KMS-11 (cell line): ENCODE measurements around the gene UNCX.
"Not testable (repeated sequence)": the region's sequence is repeated elsewhere in the genome, so short reads cannot be mapped to it uniquely, and the experiment has no call there.

Source experiments
- H2AFZ ChIP-seq: fragments of 200-600 bp; sonication (generic); 2 replicates; pipeline ENCODE4 v1.6.1; 2016; ENCODE audit warnings: antibody characterized with exemption, mixed run types, low read depth
- H3K27ac ChIP-seq: fragments of 200-600 bp; sonication (generic); 2 replicates; pipeline ENCODE4 v1.6.1; 2016; ENCODE audit warnings: mild to moderate bottlenecking, mixed run types
- H3K27me3 ChIP-seq: fragments of 200-600 bp; sonication (generic); 2 replicates; pipeline ENCODE4 v1.6.1; 2017; ENCODE audit warnings: mild to moderate bottlenecking, low read depth, mixed run types, moderate library complexity; ENCODE audit not compliant: insufficient read depth
- H3K36me3 ChIP-seq: fragments of 200-600 bp; sonication (generic); 2 replicates; pipeline ENCODE4 v1.6.1; 2017; ENCODE audit warnings: mild to moderate bottlenecking, mixed run types; ENCODE audit not compliant: insufficient read depth
- H3K4me1 ChIP-seq: fragments of 200-600 bp; sonication (generic); 2 replicates; pipeline ENCODE4 v1.6.1; 2016; ENCODE audit warnings: mild to moderate bottlenecking, low read depth, mixed run types; ENCODE audit not compliant: poor library complexity, severe bottlenecking
- H3K4me2 ChIP-seq: fragments of 200-600 bp; sonication (generic); 2 replicates; pipeline ENCODE4 v1.7.0; 2016; ENCODE audit warnings: mild to moderate bottlenecking, mixed run types
- H3K4me3 ChIP-seq: fragments of 200-600 bp; sonication (generic); IDR thresholded peaks from 2 replicates; pipeline ENCODE4 v1.6.1; 2017; ENCODE audit warnings: low read depth, low read length, mixed read lengths; ENCODE audit not compliant: insufficient read depth
- H3K79me2 ChIP-seq: fragments of 200-600 bp; sonication (generic); 2 replicates; pipeline ENCODE4 v1.6.1; 2016; ENCODE audit warnings: low read depth, mixed run types; ENCODE audit not compliant: insufficient read depth
- H3K9ac ChIP-seq: fragments of 200-600 bp; sonication (generic); 2 replicates; pipeline ENCODE4 v1.6.1; 2016; ENCODE audit warnings: mild to moderate bottlenecking, mixed run types
- H4K20me1 ChIP-seq: fragments of 200-600 bp; sonication (generic); 2 replicates; pipeline ENCODE4 v1.6.1; 2016; ENCODE audit warnings: mild to moderate bottlenecking, mixed run types; ENCODE audit not compliant: insufficient read depth
- TF ChIP-seq, protein P1 (sequence below): fragments of 200-600 bp; sonication (generic); conservative IDR thresholded peaks from 2 replicates; pipeline ENCODE4 v1.6.1; 2017; ENCODE audit warnings: low read depth, mild to moderate bottlenecking, antibody characterized with exemption, low read length, moderate library complexity, mixed read lengths

The UNCX gene

DNA sequence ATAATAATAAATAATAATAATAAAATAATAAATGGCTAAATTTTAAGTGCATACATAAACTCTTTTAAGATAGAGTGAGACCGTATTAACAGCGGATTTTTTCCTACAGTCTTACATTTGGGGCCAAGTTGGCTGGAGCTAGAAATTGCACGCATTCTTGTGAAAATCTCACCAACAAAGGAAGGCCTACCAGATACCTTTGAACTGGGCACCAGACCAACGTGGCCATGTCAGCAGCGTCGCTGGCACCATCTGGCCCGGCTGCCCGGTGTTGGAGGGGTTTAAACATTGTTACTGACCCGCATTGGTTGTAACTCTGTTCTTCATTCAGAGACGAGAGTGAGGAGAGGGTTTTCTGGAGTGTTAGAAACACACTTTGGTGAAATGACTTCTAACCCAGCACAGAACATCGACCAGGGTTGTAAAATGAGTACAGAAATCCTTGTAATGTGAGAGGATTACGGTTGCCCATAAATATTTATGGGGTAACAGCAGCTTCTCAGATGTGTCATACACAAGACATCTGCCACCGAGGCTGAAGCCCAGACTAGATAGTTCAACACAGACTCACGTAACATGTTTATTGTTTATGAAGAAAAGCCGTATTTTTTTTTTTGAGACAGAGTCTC, 34.6 kb upstream of the UNCX start:
- H3K36me3 ChIP-seq, result no peaks in the 10 kb centered on the region
- H2AFZ ChIP-seq, result no peak overlapping the region
- no peak overlapping the region for H3K27ac ChIP-seq
- no peak overlapping the region for H3K4me3 ChIP-seq
- H3K9ac ChIP-seq, result no peak overlapping the region
- H3K79me2 ChIP-seq, result no peaks in the 10 kb centered on the region
- peaks cover 88% of the 10 kb centered on the region for H3K27me3 ChIP-seq
- no peaks in the 10 kb centered on the region for H3K4me1 ChIP-seq
- no peak overlapping the region for H3K4me2 ChIP-seq
- H4K20me1 ChIP-seq, result no peaks in the 10 kb centered on the region
- TF ChIP-seq, protein P1, sequence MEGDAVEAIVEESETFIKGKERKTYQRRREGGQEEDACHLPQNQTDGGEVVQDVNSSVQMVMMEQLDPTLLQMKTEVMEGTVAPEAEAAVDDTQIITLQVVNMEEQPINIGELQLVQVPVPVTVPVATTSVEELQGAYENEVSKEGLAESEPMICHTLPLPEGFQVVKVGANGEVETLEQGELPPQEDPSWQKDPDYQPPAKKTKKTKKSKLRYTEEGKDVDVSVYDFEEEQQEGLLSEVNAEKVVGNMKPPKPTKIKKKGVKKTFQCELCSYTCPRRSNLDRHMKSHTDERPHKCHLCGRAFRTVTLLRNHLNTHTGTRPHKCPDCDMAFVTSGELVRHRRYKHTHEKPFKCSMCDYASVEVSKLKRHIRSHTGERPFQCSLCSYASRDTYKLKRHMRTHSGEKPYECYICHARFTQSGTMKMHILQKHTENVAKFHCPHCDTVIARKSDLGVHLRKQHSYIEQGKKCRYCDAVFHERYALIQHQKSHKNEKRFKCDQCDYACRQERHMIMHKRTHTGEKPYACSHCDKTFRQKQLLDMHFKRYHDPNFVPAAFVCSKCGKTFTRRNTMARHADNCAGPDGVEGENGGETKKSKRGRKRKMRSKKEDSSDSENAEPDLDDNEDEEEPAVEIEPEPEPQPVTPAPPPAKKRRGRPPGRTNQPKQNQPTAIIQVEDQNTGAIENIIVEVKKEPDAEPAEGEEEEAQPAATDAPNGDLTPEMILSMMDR, result no peak

DNA sequence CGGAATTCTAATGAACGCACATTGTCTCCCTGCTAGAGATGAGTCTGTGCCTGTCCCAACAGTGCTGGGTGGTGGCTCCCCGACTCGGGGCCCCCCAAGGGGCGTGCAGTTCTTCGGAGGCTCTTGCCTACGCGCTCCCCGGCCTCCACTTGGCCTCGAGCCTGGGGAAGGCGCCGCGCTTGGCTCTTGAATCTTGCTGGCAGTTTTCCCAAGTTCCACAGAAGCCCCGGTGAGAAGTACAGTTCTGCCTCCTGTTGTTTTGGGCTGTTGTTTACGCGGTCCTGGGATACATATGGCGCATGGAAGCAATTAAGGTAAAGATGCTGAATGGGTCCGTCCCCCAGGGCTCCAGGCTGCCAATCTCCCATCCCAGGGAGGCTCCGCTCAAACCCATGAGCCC, 32.6 kb upstream of the UNCX start:
- no peaks in the 10 kb centered on the region for H3K79me2 ChIP-seq
- peaks cover 85% of the 10 kb centered on the region for H3K27me3 ChIP-seq
- H3K36me3 ChIP-seq, result no peaks in the 10 kb centered on the region
- TF ChIP-seq, protein P1, result no peak
- H3K9ac ChIP-seq, result no peak overlapping the region
- H4K20me1 ChIP-seq, result no peaks in the 10 kb centered on the region
- no peak overlapping the region for H3K27ac ChIP-seq
- H3K4me1 ChIP-seq, result no peaks in the 10 kb centered on the region
- H3K4me3 ChIP-seq, result no peak overlapping the region
- H2AFZ ChIP-seq, result no peak overlapping the region
- H3K4me2 ChIP-seq, result no peak overlapping the region

DNA sequence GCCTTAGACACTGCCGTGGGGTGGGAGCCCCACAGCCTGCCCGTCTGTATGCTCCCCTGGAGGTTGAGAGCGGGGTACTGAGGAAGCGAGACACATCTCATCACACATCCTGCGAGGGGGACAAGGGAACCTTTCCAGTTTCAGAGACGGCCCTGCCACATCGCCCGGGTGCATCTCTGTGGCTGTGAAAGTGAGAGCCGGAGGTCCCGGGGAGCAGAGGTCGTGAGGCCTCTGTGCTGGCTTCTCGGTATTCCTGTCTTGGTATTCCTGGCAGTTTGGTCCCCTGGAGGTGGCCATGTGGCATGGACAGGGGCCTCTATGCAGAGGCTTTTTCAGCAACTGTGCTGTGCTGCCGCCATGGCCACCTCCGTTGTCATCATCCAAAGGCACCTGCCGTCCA, 30.8 kb upstream of the UNCX start:
- Histone ChIP-seq H2AFZ (no peak overlapping the region), H4K20me1 (no peaks in the 10 kb centered on the region), H3K4me2 (no peak overlapping the region), H3K36me3 (no peaks in the 10 kb centered on the region), H3K9ac (no peak overlapping the region), H3K27me3 (peaks cover 97% of the 10 kb centered on the region), H3K4me1 (no peaks in the 10 kb centered on the region), H3K79me2 (no peaks in the 10 kb centered on the region), H3K4me3 (no peak overlapping the region), H3K27ac (no peak overlapping the region)
- TF ChIP-seq, protein P1, result no peak

DNA sequence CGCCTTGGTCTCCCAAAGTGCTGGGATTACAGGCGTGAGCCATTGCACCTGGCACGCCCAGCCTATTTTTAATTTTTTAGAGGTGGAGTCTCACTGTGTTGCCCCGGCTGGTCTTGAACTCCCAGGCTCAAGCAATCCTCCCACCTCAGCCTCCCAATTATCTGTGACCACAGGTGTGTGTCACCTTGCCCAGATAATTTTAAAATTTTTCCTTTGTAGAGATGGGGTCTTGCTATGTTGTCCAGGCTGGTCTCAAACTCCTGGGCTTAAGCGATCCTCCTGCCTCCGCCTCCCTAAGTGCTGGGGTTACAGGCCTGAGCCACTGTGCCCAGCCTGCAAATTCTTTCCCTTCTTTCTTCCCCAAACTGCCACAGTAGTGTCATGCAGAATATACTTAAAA, 29.8 kb upstream of the UNCX start:
- H3K79me2 ChIP-seq, H3K4me1 ChIP-seq, H3K4me3 ChIP-seq, H3K9ac ChIP-seq, H3K4me2 ChIP-seq, H2AFZ ChIP-seq, H3K36me3 ChIP-seq, H4K20me1 ChIP-seq, H3K27ac ChIP-seq: not testable (repeated sequence)
- H3K27me3 ChIP-seq, result peaks cover 97% of the 10 kb centered on the region

DNA sequence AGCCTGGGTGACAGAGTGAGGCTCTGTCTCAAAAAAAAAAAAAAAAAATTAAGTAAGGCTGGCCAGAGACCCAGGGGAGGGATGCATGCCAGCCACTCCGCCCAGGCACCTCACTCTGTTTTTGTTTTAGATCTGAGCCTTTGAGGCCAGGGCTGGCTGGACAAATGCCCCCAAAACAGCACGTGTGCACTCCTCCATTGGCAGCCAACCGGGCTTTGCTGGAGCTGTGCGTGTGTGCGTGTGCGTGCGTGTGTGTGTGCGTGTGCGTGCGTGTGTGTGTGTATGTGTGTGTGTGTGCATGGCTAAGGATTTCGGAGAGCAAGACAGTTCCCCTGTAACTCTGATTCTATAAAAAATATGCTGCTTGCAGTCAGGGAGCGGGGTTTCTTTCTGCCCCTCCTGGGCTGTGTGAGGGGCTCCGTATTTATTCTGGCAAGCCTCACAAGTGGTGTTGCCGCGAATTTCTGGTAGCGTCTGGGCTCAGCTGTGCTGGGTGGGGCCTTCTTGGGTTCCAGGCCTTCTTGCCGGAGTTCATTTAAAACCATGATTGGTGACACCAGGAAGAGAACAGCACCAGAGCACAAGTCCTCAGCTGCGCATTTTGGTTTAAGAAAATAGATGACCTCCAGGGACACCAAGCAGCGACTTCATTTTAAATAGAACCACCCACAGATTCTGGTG, 28.1 kb upstream of the UNCX start:
- peaks cover 97% of the 10 kb centered on the region for H3K27me3 ChIP-seq
- TF ChIP-seq, protein P1, result no peak
- H2AFZ ChIP-seq, result no peak overlapping the region
- no peak overlapping the region for H3K4me3 ChIP-seq
- no peak overlapping the region for H3K27ac ChIP-seq
- H3K79me2 ChIP-seq, result no peaks in the 10 kb centered on the region
- no peak overlapping the region for H3K4me2 ChIP-seq
- no peaks in the 10 kb centered on the region for H3K4me1 ChIP-seq
- H4K20me1 ChIP-seq, result no peaks in the 10 kb centered on the region
- no peaks in the 10 kb centered on the region for H3K36me3 ChIP-seq
- H3K9ac ChIP-seq, result no peak overlapping the region

DNA sequence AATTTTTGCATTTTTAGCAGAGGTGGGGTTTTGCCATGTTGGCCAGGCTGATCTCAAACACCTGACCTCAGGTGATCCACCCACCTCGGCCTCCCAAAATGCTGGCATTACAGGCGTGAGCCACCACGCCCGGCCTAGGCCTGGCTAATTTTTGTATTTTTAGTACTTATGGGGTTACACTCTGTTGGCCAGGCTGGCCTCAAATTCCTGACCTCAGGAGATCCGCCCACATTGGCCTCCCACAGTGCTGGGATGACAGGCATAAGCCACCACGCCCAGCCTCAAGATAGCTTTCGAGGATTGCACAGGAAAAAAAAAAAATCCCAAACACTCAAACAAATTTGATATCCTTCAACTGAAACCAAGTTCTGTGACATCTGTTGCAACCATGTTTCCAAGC, 26.9 kb upstream of the UNCX start:
- H3K4me3 ChIP-seq, H3K9ac ChIP-seq, H3K4me1 ChIP-seq, H3K36me3 ChIP-seq, H2AFZ ChIP-seq, H3K79me2 ChIP-seq, H4K20me1 ChIP-seq, H3K27ac ChIP-seq, H3K4me2 ChIP-seq: not testable (repeated sequence)
- H3K27me3 ChIP-seq, result peaks cover 97% of the 10 kb centered on the region
